Lower leg skin (tissue), 4 donors: ENCODE data around the gene NME9. TPM values are rescaled to one million over a fixed set of nuclear protein-coding genes. Genes with fewer than 3 reads are reported as not detected.

Experiments
- DNase-seq, 2 donors: peaks; one replicate each; pipeline ENCODE4 v3.0.0-alpha.2; 2019; ENCODE audit warnings: low spot score in 2 of 2
- H3K4me3 ChIP-seq: fragments of 200-600 bp; sonication (generic); 2 replicates; pipeline ENCODE4 v1.5.1; 2017; ENCODE audit warnings: mild to moderate bottlenecking, low read depth; ENCODE audit not compliant: poor library complexity, severe bottlenecking
- POLR2A ChIP-seq, 2 donors: fragments of 450-650 bp; IDR thresholded peaks; one replicate each; pipeline ENCODE4 v1.6.1; 2016 to 2017; ENCODE audit warnings: antibody characterized with exemption in 2 of 2, mild to moderate bottlenecking in 1 of 2, moderate library complexity in 1 of 2
- WGBS, 2 donors: methylation state at CpG; one replicate each; pipeline ENCODE4 v1.1.5; 2018; 5-methylcytosine and 5-hydroxymethylcytosine counted together
- intact Hi-C: fragments of 100-400 bp; cut with DNase I; formaldehyde crosslinking; loops from one replicate; pipeline ENCODE4 v1.15.0; 2023; ENCODE audit warnings: low total_unique reads
- total RNA-seq, 4 donors: library from RNA; depleted of rRNA; stranded (reverse); fragments of >200 nt; gene quantifications; one replicate each; pipeline ENCODE4 v1.1.0, GENCODE V29; 2016
- TF ChIP-seq, protein P1 (sequence below), 3 donors: fragments of 450-650 bp; IDR thresholded peaks; one replicate each; pipeline ENCODE4 v1.5.1; 2016; ENCODE audit warnings: antibody characterized with exemption in 3 of 3, mild to moderate bottlenecking in 3 of 3, moderate library complexity in 2 of 3

NME9 gene
- total RNA-seq, 4 donors from 2014 or later, result 0.42 TPM; not detected in 3

DNA sequence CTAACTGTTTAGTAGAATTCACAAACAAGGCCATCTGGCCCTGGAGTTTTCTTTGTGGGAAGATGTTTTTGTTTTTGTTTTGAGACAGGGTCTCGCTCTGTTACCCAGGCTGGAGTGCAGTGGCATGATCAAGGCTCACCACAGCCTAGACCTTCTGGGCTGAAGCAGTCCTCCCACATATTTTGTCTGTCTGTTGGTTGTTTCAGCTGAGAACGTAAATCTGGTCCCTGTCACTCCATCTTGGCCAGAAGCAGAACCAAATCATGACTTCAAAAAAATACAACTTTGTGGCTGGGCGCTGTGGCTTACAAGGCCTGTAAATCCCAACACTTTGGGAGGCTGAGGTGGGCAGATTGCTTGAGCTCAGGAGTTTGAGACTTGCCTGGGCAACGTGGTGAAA, 45.8 kb upstream of the NME9 start:
- no peak for DNase-seq
- H3K4me3 ChIP-seq, result no peak overlapping the region
- 74 to 75% methylated on average over 4 of the region's 4 CpGs for WGBS, 2 donors
- no peak for TF ChIP-seq POLR2A (IDR thresholded peaks at IDR 0.05)
- TF ChIP-seq, protein P1, sequence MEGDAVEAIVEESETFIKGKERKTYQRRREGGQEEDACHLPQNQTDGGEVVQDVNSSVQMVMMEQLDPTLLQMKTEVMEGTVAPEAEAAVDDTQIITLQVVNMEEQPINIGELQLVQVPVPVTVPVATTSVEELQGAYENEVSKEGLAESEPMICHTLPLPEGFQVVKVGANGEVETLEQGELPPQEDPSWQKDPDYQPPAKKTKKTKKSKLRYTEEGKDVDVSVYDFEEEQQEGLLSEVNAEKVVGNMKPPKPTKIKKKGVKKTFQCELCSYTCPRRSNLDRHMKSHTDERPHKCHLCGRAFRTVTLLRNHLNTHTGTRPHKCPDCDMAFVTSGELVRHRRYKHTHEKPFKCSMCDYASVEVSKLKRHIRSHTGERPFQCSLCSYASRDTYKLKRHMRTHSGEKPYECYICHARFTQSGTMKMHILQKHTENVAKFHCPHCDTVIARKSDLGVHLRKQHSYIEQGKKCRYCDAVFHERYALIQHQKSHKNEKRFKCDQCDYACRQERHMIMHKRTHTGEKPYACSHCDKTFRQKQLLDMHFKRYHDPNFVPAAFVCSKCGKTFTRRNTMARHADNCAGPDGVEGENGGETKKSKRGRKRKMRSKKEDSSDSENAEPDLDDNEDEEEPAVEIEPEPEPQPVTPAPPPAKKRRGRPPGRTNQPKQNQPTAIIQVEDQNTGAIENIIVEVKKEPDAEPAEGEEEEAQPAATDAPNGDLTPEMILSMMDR (IDR thresholded peaks at IDR 0.05), result no peak
- intact Hi-C loops, result no loop called here

DNA sequence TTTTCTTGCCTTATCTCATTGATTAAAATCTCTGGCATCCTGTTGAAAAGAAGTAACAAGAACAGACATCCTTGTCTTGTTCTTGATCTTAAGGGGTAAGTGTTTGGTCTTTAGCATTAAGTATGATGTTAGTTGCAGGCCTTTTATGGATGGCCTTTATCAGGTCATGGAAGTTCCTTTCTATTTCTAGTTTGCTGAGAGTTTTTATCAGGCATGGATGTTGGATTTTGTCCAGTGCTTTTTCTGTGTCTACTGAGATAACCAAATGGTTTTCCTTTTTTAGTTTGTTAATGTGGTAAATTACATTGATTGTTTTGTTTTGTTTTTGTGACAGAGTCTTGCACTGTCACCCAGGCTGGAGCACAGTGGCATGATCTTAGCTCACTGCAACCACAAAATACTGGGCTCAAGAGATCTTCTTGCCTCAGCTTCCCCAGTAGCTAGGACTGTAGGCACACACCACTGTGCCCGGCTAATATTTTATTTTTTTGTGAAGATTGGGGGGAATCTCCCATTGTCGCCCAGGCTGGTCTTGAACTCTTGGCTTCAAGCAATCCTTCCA, 45.0 kb upstream of the NME9 start:
- 50 to 96% methylated on average over 2 of the region's 2 CpGs for WGBS, 2 donors
- H3K4me3 ChIP-seq, result no peak overlapping the region
- no peak for DNase-seq
- TF ChIP-seq POLR2A (IDR thresholded peaks at IDR 0.05), result no peak
- TF ChIP-seq, protein P1 (IDR thresholded peaks at IDR 0.05), result no peak
- intact Hi-C loops, result no loop called here

DNA sequence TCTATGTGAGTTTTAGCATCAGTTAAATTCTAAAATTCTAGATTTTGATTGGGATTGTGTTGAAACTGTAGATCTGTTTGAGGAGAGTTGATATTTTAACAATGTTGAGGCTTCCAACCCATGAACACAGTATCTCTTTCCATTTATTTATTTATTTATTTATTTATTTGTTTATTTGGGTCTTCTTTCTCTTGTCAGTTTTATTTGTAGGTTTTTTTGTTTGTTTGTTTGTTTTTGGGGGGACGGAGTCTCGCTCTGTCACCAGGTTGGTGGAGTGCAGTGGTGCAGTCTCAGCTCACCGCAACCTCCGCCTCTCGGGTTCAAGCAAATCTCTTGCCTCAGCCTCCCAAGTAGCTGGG, 44.1 kb upstream of the NME9 start:
- TF ChIP-seq, protein P1 (IDR thresholded peaks at IDR 0.05), result no peak
- no peak for TF ChIP-seq POLR2A (IDR thresholded peaks at IDR 0.05)
- 91 to 95% methylated on average over 5 of the region's 5 CpGs for WGBS, 2 donors
- intact Hi-C loops, result no loop called here

DNA sequence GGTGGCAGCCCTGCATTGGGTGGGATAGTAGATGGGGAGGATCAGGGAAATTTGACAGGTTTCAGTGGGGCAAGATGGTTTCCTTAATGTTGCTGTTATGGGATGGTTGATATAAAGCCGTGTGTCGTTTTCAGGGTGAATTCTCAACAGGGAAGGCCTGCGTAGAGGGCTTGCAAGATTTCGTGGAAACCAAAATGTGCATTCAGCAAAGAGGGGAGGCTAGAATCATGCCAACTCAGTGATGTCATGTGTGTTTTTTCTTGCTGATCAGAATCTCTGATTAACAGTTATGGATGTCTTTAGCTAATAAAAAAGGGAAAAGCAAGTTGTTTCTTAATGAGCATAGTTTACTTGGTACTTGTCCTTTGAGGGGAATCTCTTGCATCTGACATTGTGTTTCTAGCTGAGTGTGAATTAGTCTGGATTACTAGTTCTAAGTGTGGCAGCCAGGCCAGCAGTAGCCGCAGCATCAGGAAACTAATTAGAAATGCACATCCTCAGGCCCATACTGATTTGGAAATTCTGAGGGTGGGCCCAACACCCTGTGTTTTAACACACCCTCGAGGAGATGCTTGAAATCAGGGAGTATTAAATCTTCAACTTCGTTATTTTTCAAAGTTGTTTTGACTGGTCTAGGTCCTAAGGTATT, 43.6 kb upstream of the NME9 start:
- no peak overlapping the region for H3K4me3 ChIP-seq
- intact Hi-C loops, result no loop called here
- DNase-seq, result no peak
- TF ChIP-seq, protein P1 (IDR thresholded peaks at IDR 0.05), result no peak
- no peak for TF ChIP-seq POLR2A (IDR thresholded peaks at IDR 0.05)
- WGBS, 2 donors, result 88 to 89% methylated on average over 7 of the region's 7 CpGs

More for the DNA sequence above, 44.1 kb upstream of the NME9 start:
- no peak for DNase-seq
- H3K4me3 ChIP-seq, result no peak overlapping the region

DNA sequence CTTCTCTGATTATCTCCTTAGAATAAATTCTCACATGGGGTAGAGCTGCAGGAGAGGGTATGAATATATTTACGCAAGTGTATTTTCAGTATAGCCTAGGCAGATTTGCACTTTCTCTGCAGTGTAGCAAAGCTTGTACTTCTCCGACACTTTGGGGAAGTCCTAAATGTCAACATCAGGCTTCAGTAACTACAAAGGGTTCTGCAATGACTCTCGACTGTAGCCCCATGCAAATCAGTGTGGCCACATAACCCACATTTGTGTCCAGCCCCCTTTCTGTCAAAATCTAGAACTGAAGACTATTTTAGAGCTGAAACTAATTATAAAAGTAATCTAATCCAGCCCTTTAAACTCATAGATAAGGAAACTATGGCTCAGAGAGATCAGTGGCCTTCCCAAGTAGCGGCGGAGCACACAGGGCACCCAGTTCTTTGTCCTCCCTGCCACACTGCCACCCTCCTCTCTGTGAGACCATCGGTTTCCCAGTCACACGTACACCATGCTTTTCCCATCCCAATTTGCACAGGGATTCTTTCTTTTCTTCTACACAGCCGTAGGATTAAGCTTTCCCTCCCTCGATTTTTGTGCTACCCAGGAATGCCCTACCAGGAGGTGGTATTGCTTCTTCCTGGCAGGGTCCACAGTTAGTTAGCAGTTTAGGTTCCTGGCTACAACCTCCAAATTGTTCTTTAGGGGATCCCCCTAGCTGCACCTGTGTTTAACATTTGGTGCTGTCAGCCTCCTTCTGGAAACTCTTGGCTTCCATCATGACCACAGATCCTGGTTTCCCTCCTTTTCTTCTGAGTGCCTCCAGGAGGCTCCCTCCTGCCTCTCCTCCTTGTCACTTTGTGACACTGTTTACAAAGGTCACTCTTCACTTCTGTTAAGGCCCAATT, 41.7 kb upstream of the NME9 start:
- DNase-seq, result no peak
- intact Hi-C loops, result no loop called here
- no peak overlapping the region for H3K4me3 ChIP-seq
- 85 to 87% methylated on average over 9 of the region's 9 CpGs for WGBS, 2 donors
- TF ChIP-seq, protein P1 (IDR thresholded peaks at IDR 0.05), result no peak
- no peak for TF ChIP-seq POLR2A (IDR thresholded peaks at IDR 0.05)
